AG04450 (cell line): ENCODE data around the gene TNRC18. TPM values are rescaled to one million over a fixed set of nuclear protein-coding genes. Genes with fewer than 3 reads are reported as not detected.
"Not testable (repeated sequence)": the region's sequence is repeated elsewhere in the genome, so short reads cannot be mapped to it uniquely, and the experiment has no call there.

Experiments used
- CTCF ChIA-PET: fragments of 300-600, 350-600 bp; formaldehyde crosslinking; extraction: SDS; loops from one replicate; lab custom pipeline; 2022; ENCODE audit warnings: antibody characterized with exemption, inconsistent platforms; lab: Charles Lee
- POLR2A ChIA-PET: fragments of 350-600 bp; formaldehyde crosslinking; extraction: SDS; loops from one replicate; lab custom pipeline; 2021; ENCODE audit warnings: antibody characterized with exemption, inconsistent platforms; lab: Yijun Ruan, JAX
- DNase-seq: peaks from one replicate; pipeline ENCODE4 v3.0.0-alpha.2; 2011; ENCODE audit warnings: low read depth, low spot score
- H3K27ac ChIP-seq: one replicate; pipeline ENCODE4 v1.5.1; 2012; ENCODE audit warnings: low read depth, low read length, control low read depth
- H3K27me3 ChIP-seq: one replicate; pipeline ENCODE4 v1.6.0; 2012; ENCODE audit warnings: low read length; ENCODE audit not compliant: control insufficient read depth, insufficient read depth
- H3K4me3 ChIP-seq: 2 replicates; pipeline ENCODE4 v1.5.1; 2011; ENCODE audit warnings: mild to moderate bottlenecking, low read depth, low read length, control low read depth
- H3K9me3 ChIP-seq: 2 replicates; pipeline ENCODE4 v1.5.1; 2012; ENCODE audit warnings: low read length; ENCODE audit not compliant: control insufficient read depth, insufficient read depth
- polyA plus RNA-seq: library from polyadenylated mRNA; depleted of rRNA; stranded (reverse); fragments of >200 nt; gene quantifications from 2 replicates; pipeline ENCODE4 v1.2.3, GENCODE V29; 2011
- TF ChIP-seq, protein P1 (sequence below): IDR thresholded peaks from 2 replicates; pipeline ENCODE4 v1.5.1; 2011; ENCODE audit warnings: low read depth, low read length, control low read depth, inconsistent platforms

The TNRC18 gene
- polyA plus RNA-seq, 1 experiment = 13.4 TPM

DNA sequence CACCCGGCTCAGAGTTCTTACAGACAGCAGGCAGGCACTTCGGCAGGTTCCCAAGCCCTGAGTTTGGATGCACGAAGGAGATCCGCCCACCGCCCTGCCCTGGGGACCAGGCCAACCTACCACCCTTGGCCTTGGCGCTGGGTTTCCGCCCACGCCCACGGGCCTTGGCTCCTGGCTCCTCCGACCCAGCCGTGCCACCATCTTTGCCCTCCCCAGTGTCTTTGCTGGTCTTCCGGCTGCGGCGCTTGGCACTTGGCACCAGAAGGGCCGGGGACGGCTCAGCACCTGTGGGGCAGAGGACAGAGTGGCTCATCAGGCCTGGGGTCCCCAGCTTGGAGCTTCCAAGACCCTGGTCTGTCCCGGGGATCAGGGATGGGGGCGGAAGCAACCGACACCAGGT lies 108.8 kb downstream of the TNRC18 start:
- ChIA-PET CTCF (interaction anchor here (0.7 kb wide), 1 partner anchor 85 kb away, joined by 3 read pairs; no protein-coding TSS in a partner anchor), POLR2A (no interaction called here)
- Histone ChIP-seq H3K4me3 (no peak overlapping the region), H3K9me3 (peaks cover 11% of the 10 kb centered on the region), H3K27me3 (no peaks in the 10 kb centered on the region), H3K27ac (no peak overlapping the region)
- no peak for DNase-seq
- TF ChIP-seq, protein P1, sequence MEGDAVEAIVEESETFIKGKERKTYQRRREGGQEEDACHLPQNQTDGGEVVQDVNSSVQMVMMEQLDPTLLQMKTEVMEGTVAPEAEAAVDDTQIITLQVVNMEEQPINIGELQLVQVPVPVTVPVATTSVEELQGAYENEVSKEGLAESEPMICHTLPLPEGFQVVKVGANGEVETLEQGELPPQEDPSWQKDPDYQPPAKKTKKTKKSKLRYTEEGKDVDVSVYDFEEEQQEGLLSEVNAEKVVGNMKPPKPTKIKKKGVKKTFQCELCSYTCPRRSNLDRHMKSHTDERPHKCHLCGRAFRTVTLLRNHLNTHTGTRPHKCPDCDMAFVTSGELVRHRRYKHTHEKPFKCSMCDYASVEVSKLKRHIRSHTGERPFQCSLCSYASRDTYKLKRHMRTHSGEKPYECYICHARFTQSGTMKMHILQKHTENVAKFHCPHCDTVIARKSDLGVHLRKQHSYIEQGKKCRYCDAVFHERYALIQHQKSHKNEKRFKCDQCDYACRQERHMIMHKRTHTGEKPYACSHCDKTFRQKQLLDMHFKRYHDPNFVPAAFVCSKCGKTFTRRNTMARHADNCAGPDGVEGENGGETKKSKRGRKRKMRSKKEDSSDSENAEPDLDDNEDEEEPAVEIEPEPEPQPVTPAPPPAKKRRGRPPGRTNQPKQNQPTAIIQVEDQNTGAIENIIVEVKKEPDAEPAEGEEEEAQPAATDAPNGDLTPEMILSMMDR = no peak

DNA sequence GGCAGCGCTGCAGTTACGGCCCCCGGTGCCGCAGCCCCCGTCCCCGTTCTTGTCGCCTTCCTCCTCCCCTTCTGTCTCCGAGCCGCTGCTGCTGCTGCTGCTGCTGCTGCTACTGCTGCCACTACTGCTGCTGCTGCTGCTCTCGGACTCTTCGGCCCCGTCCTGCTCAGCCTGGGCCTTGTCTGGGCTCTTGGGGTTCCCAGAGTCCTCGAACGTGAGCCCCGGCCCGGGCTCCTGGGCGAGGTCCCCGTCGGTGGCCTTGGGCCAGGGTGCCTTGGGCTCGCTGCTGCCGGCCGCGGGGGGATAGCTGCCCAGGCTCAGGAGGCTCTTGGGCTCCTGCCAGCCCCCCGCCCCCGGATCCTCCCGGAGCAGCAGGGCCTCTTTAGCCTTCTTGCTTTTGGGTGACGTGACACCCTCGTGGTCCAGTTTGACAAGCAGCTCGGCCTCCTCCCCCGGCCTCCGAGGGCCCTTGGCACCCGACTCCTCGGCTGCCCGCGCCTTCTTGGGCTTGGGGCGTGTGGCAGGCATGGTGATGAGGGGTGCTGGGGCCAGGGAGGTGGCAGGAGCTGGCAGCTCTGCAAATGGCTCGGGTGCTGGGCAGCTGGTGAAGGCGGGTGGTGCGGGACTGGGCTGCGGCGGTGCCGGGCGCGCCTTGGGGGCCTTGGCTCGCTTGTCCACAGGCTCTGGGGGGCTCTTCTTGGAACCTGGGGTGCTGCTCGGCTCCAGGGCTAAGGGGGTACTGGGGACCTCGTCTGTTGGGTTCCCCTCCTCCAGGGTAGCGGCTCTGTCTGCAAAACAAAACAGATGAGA lies 110.4 kb downstream of the TNRC18 start:
- POLR2A ChIA-PET, CTCF ChIA-PET, DNase-seq, H3K9me3 ChIP-seq, H3K4me3 ChIP-seq, H3K27ac ChIP-seq, H3K27me3 ChIP-seq: not testable (repeated sequence)

DNA sequence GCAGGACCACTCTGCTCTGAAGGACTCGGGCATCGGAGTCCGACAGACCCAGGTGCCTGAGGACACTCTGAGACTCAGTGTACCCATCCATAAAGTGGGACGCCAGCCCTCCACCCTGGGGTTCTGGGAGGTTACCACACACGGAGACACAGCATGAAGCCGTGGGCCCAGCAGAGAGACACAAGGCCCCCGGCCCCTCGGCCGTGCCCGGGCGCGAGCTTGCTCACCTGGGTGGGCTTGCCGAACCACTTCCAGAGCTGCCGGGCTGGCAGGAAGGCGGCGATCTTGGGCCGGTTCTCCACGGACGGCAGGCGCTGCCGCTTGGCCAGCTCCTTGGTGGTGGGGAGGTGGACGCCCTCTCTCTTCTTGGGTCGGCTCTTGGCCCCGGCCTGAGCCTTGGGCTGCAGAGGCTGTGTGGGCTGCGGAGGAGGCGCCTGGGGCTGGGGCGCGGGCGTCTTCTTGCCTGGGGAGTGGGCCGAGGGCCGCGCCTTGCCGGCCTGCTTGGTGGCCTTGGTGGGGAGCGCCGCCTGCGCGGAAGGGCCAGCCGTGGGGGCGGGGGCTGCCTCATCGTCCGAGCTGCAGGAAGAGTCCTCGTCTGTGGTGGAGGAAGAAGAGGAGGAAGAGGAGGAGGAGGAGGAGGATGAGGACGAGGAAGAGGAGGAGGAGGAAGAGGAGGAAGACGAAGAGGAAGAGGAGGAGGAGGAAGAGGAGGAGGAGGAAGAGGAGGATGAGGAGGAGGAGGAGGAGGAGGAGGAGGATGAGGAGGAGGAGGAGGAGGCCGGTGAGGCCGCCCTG lies 111.2 kb downstream of the TNRC18 start:
- H3K4me3 ChIP-seq, H3K9me3 ChIP-seq, POLR2A ChIA-PET, DNase-seq, CTCF ChIA-PET, H3K27ac ChIP-seq, H3K27me3 ChIP-seq: not testable (repeated sequence)

DNA sequence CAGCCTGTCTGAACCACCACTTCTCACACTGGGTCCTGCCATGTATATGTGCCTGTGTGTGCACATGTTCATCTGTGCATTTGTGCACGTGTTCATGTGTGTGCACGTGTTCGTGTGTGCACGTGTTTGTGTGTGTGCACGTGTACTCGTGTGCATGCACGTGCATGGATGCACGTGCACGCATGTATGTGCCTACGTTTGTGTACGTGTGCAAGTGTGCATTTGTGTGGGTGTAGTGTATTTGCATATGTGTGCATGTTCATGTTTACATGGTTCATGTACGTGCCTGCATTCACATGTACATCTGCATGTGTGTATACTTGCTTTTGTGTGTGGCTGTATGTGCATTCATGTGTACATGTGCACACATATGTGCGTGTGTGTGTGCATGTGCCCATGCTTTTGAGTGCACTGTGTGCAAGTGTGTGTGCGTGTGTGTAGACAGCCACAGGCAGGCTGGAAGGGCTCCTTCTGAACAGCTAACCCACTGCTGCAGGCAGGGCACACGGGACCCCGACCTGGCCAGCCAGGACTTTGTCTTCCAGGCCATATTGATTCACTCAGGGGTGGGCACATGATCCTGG lies 112.7 kb downstream of the TNRC18 start:
- POLR2A ChIA-PET = no interaction called here

GRCh38 chr7:5309146-5309545 lies 114.5 kb downstream of the TNRC18 start:
- TF ChIP-seq, protein P1 = no peak
- DNase-seq = no peak
- CTCF ChIA-PET = interaction anchor here (1.2 kb wide), 1 partner anchor 69 kb away, joined by 3 read pairs; no protein-coding TSS in a partner anchor
- Histone ChIP-seq H3K9me3 (no peaks in the 10 kb centered on the region), H3K27ac (no peak overlapping the region), H3K27me3 (no peaks in the 10 kb centered on the region), H3K4me3 (no peak overlapping the region)
- POLR2A ChIA-PET = no interaction called here

More for the DNA sequence above, 112.7 kb downstream of the TNRC18 start:
- no peak overlapping the region for H3K27ac ChIP-seq
- DNase-seq = no peak
- H3K4me3 ChIP-seq = no peak overlapping the region
- H3K9me3 ChIP-seq = no peaks in the 10 kb centered on the region
- TF ChIP-seq, protein P1 = no peak
- no peaks in the 10 kb centered on the region for H3K27me3 ChIP-seq
- CTCF ChIA-PET = no interaction called here

DNA sequence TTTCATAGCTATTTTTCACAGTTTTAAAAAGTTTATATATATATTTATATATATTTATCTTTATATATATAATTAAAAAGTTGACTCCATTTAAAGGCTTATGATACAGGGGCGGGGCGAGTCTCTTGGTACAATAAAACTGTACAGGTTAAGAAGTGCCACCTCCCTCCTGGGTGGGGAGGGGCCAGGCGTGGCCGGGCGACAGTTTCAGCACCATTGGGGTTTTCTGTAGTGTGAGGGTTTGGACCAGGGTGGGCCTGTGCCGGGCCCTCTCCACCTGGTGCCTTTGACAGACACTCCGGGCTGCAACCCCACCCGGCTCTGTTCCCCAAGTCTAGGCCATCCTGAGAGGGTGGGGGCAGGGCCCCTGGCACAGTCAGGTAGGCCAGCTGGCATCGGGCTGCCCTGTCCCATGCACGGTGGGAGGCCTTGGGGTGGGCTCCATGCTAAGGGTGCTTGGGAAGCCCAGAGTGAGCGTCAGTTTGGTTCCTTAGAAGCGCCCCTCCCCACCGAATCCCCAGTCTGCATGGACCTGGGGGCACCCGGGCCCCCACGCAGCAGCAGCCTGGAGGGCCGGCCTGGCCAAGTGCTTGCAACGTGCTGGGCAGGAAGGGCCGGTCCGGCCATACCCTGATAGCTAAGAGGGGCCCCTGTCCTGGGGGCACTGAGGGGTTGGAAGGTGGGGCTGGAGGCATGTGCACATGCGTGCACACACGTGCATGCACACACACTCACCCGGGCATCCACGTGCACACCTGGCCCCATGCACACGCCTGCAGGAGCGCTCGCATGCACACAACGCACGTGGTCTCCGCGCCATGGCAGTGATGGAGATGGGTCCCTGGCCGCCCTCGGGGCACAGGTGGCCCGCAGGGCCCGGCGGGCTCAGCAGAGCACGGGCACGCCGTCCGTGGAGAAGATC lies 116.2 kb downstream of the TNRC18 start:
- H3K4me3 ChIP-seq = not testable (repeated sequence)

GRCh38 chr7:5305050-5305449 lies 118.6 kb downstream of the TNRC18 start:
- H3K27me3 ChIP-seq, H3K4me3 ChIP-seq, H3K27ac ChIP-seq, CTCF ChIA-PET, H3K9me3 ChIP-seq, DNase-seq, POLR2A ChIA-PET: not testable (repeated sequence)

More for the DNA sequence above, 116.2 kb downstream of the TNRC18 start:
- H3K27me3 ChIP-seq, POLR2A ChIA-PET, H3K9me3 ChIP-seq, DNase-seq, CTCF ChIA-PET, H3K27ac ChIP-seq: not testable (repeated sequence)
